WI38 (cell line): ENCODE results near the gene PELO.

Experiments
- H3K4me3 ChIP-seq: 2 replicates; pipeline ENCODE4 v1.5.1; 2011; ENCODE audit warnings: low read depth, mild to moderate bottlenecking, control low read depth, low read length
- CTCF ChIP-seq: IDR thresholded peaks from 2 replicates; pipeline ENCODE4 v1.5.1; 2012; ENCODE audit warnings: low read depth, mild to moderate bottlenecking, control low read depth, low read length

Gene PELO

GRCh38 chr5:52805615-52806014 is 17.9 kb downstream of the PELO start:
- H3K4me3 ChIP-seq, result no peak overlapping the region
- no peak for TF ChIP-seq CTCF

DNA sequence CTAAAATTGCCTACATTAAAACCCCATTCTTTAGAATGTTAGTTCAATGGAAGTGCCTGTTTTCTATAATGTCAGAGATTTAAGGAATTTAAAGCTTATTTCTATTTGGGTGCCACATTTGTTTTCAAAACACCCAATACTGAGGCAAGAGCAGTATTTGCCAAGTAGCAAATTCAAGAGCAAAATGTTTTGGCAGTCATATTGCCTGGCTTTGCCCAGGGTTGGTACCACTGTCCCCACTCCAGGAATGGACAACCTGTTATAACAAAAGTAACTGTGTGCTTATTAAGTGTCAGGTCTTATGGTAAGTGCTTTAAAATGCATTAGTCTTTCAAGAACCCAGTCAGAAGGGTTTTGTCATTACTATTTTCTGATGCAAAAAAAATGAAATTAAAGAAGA is 19.3 kb downstream of the PELO start:
- TF ChIP-seq CTCF, result no peak
- no peak overlapping the region for H3K4me3 ChIP-seq

DNA sequence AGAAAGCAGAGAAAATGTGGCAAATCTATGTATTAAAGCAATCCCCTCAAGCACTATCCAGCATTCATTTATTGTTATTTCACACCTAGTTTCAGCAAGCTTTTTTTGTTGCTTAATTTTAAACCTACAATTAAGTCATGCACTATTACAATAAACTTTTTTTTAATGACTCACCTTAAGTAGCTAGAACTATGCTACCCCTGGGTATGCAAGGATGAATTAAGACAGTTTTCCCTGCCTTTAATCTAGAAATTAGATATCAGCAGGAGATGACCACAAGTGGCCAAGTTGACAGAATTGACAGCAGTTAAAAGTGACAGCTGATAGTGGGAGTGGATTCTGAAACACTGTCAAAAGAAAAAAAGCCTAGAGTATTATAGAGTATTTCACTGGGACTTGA is 20.0 kb downstream of the PELO start:
- no peak for TF ChIP-seq CTCF
- H3K4me3 ChIP-seq, result no peak overlapping the region

- TF ChIP-seq CTCF, result no peak
- no peak overlapping the region for H3K4me3 ChIP-seq
These were observed 20.7 kb downstream of the PELO start for GRCh38 chr5:52808316-52808901.

DNA sequence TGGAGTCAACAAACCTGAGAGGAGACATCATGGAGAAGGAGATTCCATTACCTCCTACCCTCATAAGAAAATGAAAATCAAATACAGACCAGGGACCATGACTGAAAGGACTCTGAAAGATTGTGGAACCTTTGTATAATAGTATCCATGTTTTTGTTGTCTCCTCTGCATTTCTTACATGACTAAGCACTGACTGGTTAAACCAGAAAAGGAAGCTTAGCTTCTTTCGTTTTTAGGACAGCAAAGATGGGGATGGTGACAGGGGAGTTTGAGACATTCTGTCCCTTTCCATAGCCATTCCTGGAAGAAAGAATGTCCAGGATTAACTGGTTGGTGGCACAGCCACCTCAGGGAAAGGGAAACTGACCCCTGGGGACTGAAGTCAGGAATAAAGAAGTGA is 22.2 kb downstream of the PELO start:
- TF ChIP-seq CTCF, result no peak
- H3K4me3 ChIP-seq, result no peak overlapping the region

DNA sequence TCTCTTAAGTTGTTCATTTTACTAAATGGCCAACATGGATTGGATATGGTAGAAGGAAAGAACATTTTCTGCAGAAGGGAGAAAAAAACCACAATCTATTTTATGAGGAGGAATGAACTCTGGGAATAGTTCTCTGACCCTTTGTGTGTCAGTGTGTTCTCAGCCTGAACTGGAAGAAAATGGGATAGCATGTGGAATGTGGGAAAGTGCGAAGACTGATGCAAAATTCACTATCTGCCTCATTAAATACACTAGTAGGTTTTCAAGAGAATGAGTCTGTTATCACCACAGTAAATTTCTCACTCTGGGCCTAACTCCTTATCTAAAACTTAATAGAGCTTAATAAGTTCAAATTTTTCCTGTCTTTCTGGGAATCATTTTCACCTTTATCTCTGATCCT is 22.7 kb downstream of the PELO start:
- H3K4me3 ChIP-seq, result no peak overlapping the region
- TF ChIP-seq CTCF, result no peak

GRCh38 chr5:52811067-52811749 is 23.5 kb downstream of the PELO start:
- no peak overlapping the region for H3K4me3 ChIP-seq
- no peak for TF ChIP-seq CTCF
